Measurements from ENCODE around the gene ESPL1. TPM values are rescaled to one million over a fixed set of nuclear protein-coding genes. Genes with fewer than 3 reads are reported as not detected.

Gene ESPL1
- total and polyA plus RNA-seq, 2 of the 13 experiments (the other 11 are each of a cell fraction or from before 2014, with no cell fraction given) = 5.8 to 11.5 TPM

GRCh38 chr12:53299454-53300180, 31.5 kb downstream of the ESPL1 start, which contains the start of gene MYG1 (continued):
- peak; percentile 57; the same call in 1 of the 2 replicates for TF ChIP-seq DZIP1 (CRISPR knock-in tag; IDR thresholded peaks at IDR 0.05)
- TF ChIP-seq CBFB (CRISPR knock-in tag; IDR thresholded peaks at IDR 0.05) = peak; percentile 85
- peak; percentile 95 for TF ChIP-seq TMF1 (CRISPR knock-in tag; IDR thresholded peaks at IDR 0.05; ENCODE audit: low read depth)
- TF ChIP-seq ZFP37 (CRISPR knock-in tag; IDR thresholded peaks at IDR 0.05; ENCODE audit: borderline replicate concordance) = no peak
- TF ChIP-seq NFE2L1 (CRISPR knock-in tag; IDR thresholded peaks at IDR 0.05; ENCODE audit: borderline replicate concordance) = no peak
- TF ChIP-seq GATAD1 (CRISPR knock-in tag; IDR thresholded peaks at IDR 0.05) = peak; percentile 95
- TF ChIP-seq MAFG (CRISPR knock-in tag; IDR thresholded peaks at IDR 0.05) = no peak
- TF ChIP-seq TEAD2 (CRISPR knock-in tag; IDR thresholded peaks at IDR 0.05) = no peak
- peak; percentile 57; the same call in 1 of the 2 replicates for TF ChIP-seq ZHX2 (IDR thresholded peaks at IDR 0.05; ENCODE audit: low read depth)
- TF ChIP-seq ZHX2 (CRISPR knock-in tag; IDR thresholded peaks at IDR 0.05; ENCODE audit: borderline replicate concordance) = no peak
- peak; percentile 87 for TF ChIP-seq RNF2 (conservative IDR thresholded peaks at IDR 0.05; ENCODE audit: low read depth)
- peak; percentile 74 for TF ChIP-seq RXRA (CRISPR knock-in tag; IDR thresholded peaks at IDR 0.05)
- TF ChIP-seq RERE (CRISPR knock-in tag; IDR thresholded peaks at IDR 0.05; ENCODE audit: low read depth) = no peak; the same call in 1 of the 2 replicates
- TF ChIP-seq ATF1 (CRISPR knock-in tag; IDR thresholded peaks at IDR 0.05) = no peak
- peak; percentile 95 for TF ChIP-seq ZNF776 (CRISPR knock-in tag; IDR thresholded peaks at IDR 0.05)
- 0 out of 2 replicates have a peak, but pooled peaks have one; percentile 33 for TF ChIP-seq ZBTB7B (CRISPR knock-in tag; IDR thresholded peaks at IDR 0.05)

Data from HepG2 (cell line).